Left lobe of liver (tissue), 2 donors: ENCODE results near the gene YIPF5. TPM values are rescaled to one million over a fixed set of nuclear protein-coding genes. Genes with fewer than 3 reads are reported as not detected.

Experiments used
- ATAC-seq: fragments of 200-7000 bp; cut with Tn5 transposase; one replicate; pipeline ENCODE4 v1.9.1; 2020; ENCODE audit warnings: mild to moderate bottlenecking, moderate library complexity
- DNase-seq: peaks from one replicate; pipeline ENCODE4 v3.0.0-alpha.2; 2020; ENCODE audit warnings: low spot score
- total RNA-seq: library from RNA; stranded (reverse); gene quantifications from one replicate; pipeline ENCODE4 v1.2.1, GENCODE V29; 2021
- donor health status: DM: no; HTN: no; CAD: no; lungs with moderate emphysema.
- donor health status: DM: no; HTN: yes; CAD: no.

YIPF5 gene
- total RNA-seq, 1 donor from 2014 or later, result 18.0 TPM

DNA sequence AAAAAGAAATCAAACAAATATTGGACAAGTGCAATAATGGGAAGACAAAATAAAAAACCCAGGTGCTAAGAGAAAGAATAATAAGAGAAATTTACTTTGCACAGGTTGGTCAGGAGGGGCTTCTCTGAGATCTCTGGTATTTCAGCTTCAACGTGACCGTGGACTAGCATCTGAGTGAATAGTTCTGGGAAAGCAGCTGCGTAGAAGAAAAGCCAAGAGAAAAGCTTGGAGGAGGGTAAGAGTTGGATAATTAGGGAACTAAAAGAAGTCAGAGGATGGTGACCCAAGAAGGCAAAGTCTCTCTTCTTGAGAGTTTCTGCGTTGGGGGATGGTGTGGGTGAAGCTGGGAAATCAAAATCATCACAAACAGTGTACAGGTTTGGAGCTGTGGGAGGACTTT is 41.6 kb downstream of the YIPF5 start:
- ATAC-seq (no peak), DNase-seq (no peak)

DNA sequence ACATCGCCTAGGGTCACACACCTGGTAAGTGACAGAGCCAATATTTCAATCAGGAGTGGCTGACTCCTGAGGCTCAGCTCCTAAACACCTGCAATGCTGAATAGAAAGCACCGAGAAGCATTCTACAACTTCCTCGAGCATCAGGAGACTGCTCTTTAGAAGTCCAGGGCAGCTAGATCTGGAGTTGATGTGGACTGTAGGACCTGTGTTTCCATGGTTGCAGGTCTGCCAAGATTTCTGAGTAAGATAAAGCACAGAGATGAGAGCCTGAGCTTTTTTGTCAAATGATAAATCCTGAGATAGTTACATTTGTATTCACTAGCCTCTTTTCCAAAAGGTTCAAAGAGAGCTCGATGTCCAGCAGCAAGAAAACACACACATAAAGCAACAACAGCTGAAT is 43.8 kb downstream of the YIPF5 start:
- DNase-seq (no peak), ATAC-seq (no peak)

DNA sequence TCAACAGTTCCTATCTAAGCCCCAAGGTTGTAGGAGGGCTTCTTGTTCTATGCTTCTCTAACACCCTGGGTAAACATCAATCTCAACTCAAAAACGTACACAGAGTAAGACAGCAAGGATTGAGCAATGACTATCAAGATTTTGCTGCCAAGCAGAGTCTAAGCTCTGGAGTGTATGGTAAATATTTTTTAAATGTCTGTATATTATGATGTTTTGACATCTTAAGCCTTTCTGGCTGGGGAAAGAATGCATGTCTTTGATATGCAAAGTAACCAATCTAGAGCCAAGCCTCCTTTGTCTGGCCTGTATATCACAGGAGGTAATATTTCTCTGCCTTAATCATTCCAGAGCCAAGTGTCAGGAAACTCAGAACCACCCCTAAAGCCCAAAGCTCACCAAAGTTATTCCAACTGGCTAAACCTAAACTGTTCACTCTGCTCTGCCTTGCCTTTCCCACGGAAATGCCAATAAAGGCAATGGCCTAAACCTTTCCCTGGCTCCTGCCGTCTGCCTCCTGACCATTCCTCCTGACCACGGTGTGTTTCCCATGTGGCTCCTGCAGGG is 45.2 kb downstream of the YIPF5 start:
- DNase-seq, result no peak
- no peak for ATAC-seq

DNA sequence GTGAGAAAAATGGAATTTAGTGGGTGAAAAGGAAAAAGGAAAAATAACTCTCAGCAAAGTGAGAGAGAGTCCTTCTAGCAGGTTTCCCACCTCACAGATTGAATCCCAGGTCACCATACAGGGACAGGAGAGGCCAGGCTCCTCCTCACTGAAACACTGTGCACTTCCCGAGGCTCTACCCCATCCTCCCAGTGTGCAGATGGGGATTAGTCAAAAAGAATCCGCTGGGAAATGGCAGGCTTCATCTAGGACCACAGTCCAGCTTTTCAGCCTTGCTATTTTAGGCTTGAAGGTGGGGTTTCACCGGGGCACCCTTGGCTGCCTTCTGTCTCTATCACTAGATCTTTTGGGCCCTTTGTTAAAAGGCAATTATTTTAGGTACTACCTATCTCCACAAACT is 47.8 kb downstream of the YIPF5 start:
- DNase-seq (no peak), ATAC-seq (no peak)

DNA sequence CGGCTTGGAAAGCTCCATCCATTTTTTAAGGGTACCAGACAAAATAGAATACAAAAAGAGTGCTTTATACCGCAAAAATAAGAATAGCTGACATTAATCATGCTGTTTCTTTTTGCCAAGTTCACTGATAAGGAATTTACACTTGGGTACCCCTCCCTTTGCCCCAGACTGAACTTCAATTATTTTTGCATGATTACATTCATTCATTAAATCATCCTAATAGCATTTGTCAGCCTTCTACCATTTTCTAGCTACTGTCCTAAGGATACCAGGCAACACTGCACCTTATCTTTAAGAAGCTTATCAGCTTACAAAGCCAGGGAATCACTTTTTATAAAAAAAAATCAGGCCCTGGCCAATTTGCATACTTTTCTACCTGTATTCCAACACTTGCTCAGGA is 48.4 kb downstream of the YIPF5 start:
- DNase-seq (no peak), ATAC-seq (no peak)

DNA sequence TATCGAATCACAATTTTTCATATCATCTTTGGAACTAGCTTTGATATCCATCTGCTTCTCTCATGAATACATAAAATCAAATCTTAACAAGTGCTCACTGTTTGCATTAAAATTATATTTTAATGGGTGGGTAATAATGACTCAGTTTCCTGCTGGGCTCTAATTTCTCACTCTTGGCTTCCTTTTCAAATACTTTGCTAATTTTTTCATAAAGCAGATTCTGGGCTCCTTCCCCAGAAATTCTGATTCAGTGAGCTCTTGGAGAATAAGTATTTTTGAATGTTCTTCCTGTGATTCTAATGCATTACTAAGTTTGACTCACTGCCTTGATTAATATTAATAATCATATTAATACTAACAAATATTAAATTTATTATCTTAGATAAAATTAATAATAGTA is 48.9 kb downstream of the YIPF5 start:
- no peak for ATAC-seq

DNA sequence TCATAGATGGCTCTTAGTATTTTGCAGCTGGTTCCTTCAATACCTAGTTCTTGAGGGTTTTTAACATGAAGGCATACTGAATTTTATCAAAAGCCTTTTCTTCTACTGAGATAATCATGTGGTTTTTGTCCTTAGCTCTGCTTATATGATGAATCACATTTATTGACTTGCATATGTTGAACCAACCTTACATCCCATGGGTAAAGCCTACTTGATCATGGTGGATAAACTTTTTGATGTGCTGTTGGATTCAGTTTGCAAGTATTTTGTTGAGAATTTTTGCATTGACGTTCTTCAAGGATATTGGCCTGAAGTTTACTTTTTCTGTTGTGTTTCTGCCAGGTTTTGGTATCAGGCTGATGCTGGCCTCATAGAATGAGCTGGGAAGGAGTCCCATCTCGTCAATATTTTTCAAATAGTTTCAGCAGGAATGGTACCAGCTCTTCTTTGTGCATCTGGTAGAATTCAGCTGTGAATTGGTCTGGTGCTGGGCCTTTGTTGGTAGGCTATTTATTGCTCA is 49.7 kb downstream of the YIPF5 start:
- no peak for ATAC-seq

More for the DNA sequence above, 48.9 kb downstream of the YIPF5 start:
- no peak for DNase-seq

DNA sequence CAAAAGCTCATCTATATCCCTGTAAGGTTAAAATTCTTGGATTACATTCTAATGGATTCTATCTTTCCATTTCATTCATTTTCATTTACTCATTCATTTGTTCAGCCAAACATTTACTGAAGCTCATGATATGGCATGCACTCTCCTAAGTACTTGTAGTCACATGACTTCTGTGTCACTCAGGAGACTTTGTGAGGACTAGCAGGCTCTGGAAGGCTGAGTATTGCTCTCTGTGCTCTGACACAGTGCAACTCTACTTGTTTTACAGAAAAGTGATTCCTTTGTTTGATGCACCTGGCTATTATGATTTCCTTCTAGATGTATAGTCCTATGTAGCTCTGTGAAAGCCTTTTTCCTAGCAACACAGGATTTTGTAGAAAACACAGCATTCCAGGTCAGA is 53.0 kb downstream of the YIPF5 start:
- no peak for DNase-seq
- no peak for ATAC-seq

More for the DNA sequence above, 49.7 kb downstream of the YIPF5 start:
- no peak for DNase-seq

DNA sequence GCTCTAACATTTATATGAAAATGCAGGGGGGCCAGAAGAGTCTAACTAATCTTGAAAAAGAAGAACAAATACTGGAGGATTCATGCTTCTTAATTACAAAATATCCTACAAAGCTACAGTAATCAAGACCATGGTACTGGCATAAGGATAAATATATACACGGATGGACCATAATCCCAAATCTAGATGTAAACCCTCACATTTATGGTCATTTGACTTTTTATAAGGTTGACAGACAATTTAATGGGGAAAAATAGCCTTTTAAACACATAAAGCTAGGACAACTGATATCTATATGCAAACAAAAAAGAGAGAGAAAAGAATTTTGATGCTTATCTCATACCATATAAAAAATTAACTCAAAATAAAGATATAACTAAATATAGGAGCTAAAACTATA is 55.9 kb downstream of the YIPF5 start:
- no peak for DNase-seq

More for the DNA sequence above, 55.9 kb downstream of the YIPF5 start:
- no peak for ATAC-seq

Other genes with a start within 250 kb of the YIPF5 start
- gene KCTD16, start 214 bp upstream of the YIPF5 start, total RNA-seq, result 0.05 TPM